Lung (tissue), 12 donors: ENCODE data around the gene SYNPO2. TPM values are rescaled to one million over a fixed set of nuclear protein-coding genes. Genes with fewer than 3 reads are reported as not detected.

Experiments
- ATAC-seq: fragments of 200-7000 bp; cut with Tn5 transposase; one replicate; pipeline ENCODE4 v1.9.1; 2020; ENCODE audit warnings: moderate number of reproducible peaks; ENCODE audit not compliant: insufficient read depth, low FRiP score
- DNase-seq, 3 donors: peaks; one replicate each; pipeline ENCODE4 v3.0.0-alpha.2; 2013 to 2017
- H3K27ac ChIP-seq, 2 donors: one replicate each; pipeline ENCODE4 v1.5.1; 2013; ENCODE audit warnings: mild to moderate bottlenecking in 2 of 2, moderate library complexity in 2 of 2, control low read depth in 1 of 2, inconsistent platforms in 1 of 2, low read depth in 1 of 2, low read length in 1 of 2
- H3K27me3 ChIP-seq, 3 donors: one replicate each; pipeline ENCODE4 v1.5.1; 2013; ENCODE audit warnings: low read length in 2 of 3; ENCODE audit not compliant: control insufficient read depth in 3 of 3, insufficient read depth in 3 of 3
- H3K36me3 ChIP-seq, 4 donors: one replicate each; pipeline ENCODE4 v1.5.1; 2013; ENCODE audit warnings: low read length in 4 of 4, mild to moderate bottlenecking in 1 of 4, moderate library complexity in 1 of 4; ENCODE audit not compliant: control insufficient read depth in 4 of 4, insufficient read depth in 4 of 4
- H3K4me1 ChIP-seq, 5 donors: one replicate each; pipeline ENCODE4 v1.5.1; 2013; ENCODE audit warnings: low read length in 5 of 5, mild to moderate bottlenecking in 2 of 5, moderate library complexity in 1 of 5; ENCODE audit not compliant: control insufficient read depth in 5 of 5, insufficient read depth in 5 of 5
- H3K4me3 ChIP-seq: one replicate; pipeline ENCODE4 v1.5.1; 2013; ENCODE audit warnings: mild to moderate bottlenecking, control low read depth, moderate library complexity
- H3K9ac ChIP-seq, 2 donors: one replicate each; pipeline ENCODE4 v1.5.1; 2013; ENCODE audit warnings: low read length in 2 of 2, control low read depth in 1 of 2; ENCODE audit not compliant: insufficient read depth in 1 of 2
- H3K9me3 ChIP-seq, 4 donors: one replicate each; pipeline ENCODE4 v1.5.1; 2013; ENCODE audit warnings: low read length in 3 of 4, mild to moderate bottlenecking in 1 of 4, moderate library complexity in 1 of 4; ENCODE audit not compliant: control insufficient read depth in 4 of 4, insufficient read depth in 3 of 4
- CTCF ChIP-seq: IDR thresholded peaks from 2 replicates; pipeline ENCODE4 v1.5.1; 2012; ENCODE audit warnings: mild to moderate bottlenecking; ENCODE audit errors: control extremely low read depth, extremely low read depth
- WGBS, 2 donors: extraction: QIAGEN DNeasy Blood & Tissue Kit; methylation state at CpG; one replicate each; pipeline ENCODE4 v1.1.7; 2013; 5-methylcytosine and 5-hydroxymethylcytosine counted together
- polyA plus RNA-seq, 2 donors: library from polyadenylated mRNA; stranded (reverse); fragments of 200-250 nt; gene quantifications; one replicate each; pipeline ENCODE4 v1.2.1, GENCODE V29; 2013
- total RNA-seq, 2 donors: library from RNA; depleted of rRNA in 1 of 2; stranded (reverse); fragments of >200 nt in 1 of 2; gene quantifications; one replicate each; pipeline ENCODE4 v1.2.1, GENCODE V29; 2014 to 2021
- donor health status: control.
- donor health status: control.
- donor health status: Bipolar disorder and iron deficiency.
- donor health status: healthy.
- donor health status: DM: yes; HTN: yes; CAD: no.

The SYNPO2 gene
- total and polyA plus RNA-seq, 4 donors: 3.5 to 27.6 (median 10.1) TPM

- no peak overlapping the region for H3K27ac ChIP-seq
Observed at GRCh38 chr4:118979712-118980111, 91.1 kb downstream of the SYNPO2 start.

GRCh38 chr4:118981171-118981838 lies 92.7 kb downstream of the SYNPO2 start:
- ATAC-seq (no peak), DNase-seq (no peak)

More at GRCh38 chr4:118979712-118980111, 91.1 kb downstream of the SYNPO2 start:
- 65 to 84% methylated on average over 3 of the region's 3 CpGs for WGBS, 2 donors
- H3K4me3 ChIP-seq: no peak overlapping the region
- DNase-seq (no peak), ATAC-seq (no peak)
- H3K9ac ChIP-seq: no peak overlapping the region
- H3K4me1 ChIP-seq: peaks cover 0 to 35% (median 0%) of the 10 kb centered on the region in 5 donors
- no peaks in the 10 kb centered on the region for H3K36me3 ChIP-seq
- H3K9me3 ChIP-seq: no peaks in the 10 kb centered on the region
- H3K27me3 ChIP-seq: no peaks in the 10 kb centered on the region
- no peak for TF ChIP-seq CTCF

GRCh38 chr4:118981839-118982381 lies 93.3 kb downstream of the SYNPO2 start:
- TF ChIP-seq CTCF: peak; percentile 55
- Histone ChIP-seq H3K9ac (no peak overlapping the region), H3K36me3 (no peaks in the 10 kb centered on the region), H3K27me3 (no peaks in the 10 kb centered on the region), H3K4me3 (no peak overlapping the region), H3K9me3 (no peaks in the 10 kb centered on the region), H3K27ac (peak overlapping the region in 1 of 2 donors; percentile 68), H3K4me1 (peaks cover 0 to 35% (median 0%) of the 10 kb centered on the region in 5 donors)
- ATAC-seq: peak; percentile 88
- DNase-seq: peak; percentile 71 to 87 (median 85)
- WGBS, 2 donors: 37% methylated on average over 7 of the region's 7 CpGs

More at GRCh38 chr4:118981171-118981838, 92.7 kb downstream of the SYNPO2 start:
- WGBS, 2 donors: 63 to 77% methylated on average over 6 of the region's 6 CpGs
- Histone ChIP-seq H3K27me3 (no peaks in the 10 kb centered on the region), H3K9me3 (no peaks in the 10 kb centered on the region), H3K9ac (no peak overlapping the region), H3K36me3 (no peaks in the 10 kb centered on the region), H3K4me1 (peaks cover 0 to 31% (median 0%) of the 10 kb centered on the region in 5 donors), H3K27ac (peak overlapping the region in 1 of 2 donors; percentile 68), H3K4me3 (no peak overlapping the region)
- TF ChIP-seq CTCF: no peak
